Body of pancreas (tissue), 4 donors: ENCODE measurements around the gene SLC18A3.

Experiments
- CTCF ChIP-seq, 7 experiments: fragments of 450-650 bp in 4 of 7; fragments of 200-600 bp in 3 of 7; sonication (generic) in 3 of 7; IDR thresholded peaks; one replicate each; pipeline ENCODE4 v1.5.1; 2016 to 2019; ENCODE audit warnings: antibody characterized with exemption in 7 of 7
- POLR2A ChIP-seq, 3 donors: fragments of 450-650 bp; IDR thresholded peaks; one replicate each; pipeline ENCODE4 v1.6.1; 2016; ENCODE audit warnings: antibody characterized with exemption in 3 of 3, mild to moderate bottlenecking in 2 of 3

GRCh38 chr10:49650724-49651034, 40.6 kb downstream of the SLC18A3 start:
- TF ChIP-seq POLR2A (IDR thresholded peaks at IDR 0.05) = no peak
- TF ChIP-seq CTCF (IDR thresholded peaks at IDR 0.05) = no peak
